Measurements from ENCODE around the gene LGALSL.

DNA sequence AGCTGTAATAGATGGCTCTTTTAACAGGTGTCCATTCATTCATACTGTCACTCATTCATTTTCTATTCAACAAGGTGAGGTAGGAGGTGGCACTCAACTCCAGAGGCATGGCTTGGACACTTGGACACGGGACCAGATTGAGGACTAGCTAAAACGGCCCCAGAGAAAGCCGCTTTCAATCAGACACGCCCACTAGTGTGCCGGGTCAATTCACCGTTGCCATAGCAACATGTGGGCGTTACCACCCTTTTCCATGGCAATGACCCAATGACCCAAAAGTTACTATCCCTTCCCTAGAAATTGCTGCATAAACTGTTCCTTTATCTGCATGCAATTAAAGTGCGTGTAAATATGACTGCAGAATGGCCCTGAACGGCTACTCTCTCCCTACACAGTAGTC, 49.2 kb upstream of the LGALSL start:
- TF ChIP-seq EZH2 (optimal IDR thresholded peaks at IDR 0.05; ENCODE audit: low read depth, low read length), result no peak
- TF ChIP-seq, protein P1, sequence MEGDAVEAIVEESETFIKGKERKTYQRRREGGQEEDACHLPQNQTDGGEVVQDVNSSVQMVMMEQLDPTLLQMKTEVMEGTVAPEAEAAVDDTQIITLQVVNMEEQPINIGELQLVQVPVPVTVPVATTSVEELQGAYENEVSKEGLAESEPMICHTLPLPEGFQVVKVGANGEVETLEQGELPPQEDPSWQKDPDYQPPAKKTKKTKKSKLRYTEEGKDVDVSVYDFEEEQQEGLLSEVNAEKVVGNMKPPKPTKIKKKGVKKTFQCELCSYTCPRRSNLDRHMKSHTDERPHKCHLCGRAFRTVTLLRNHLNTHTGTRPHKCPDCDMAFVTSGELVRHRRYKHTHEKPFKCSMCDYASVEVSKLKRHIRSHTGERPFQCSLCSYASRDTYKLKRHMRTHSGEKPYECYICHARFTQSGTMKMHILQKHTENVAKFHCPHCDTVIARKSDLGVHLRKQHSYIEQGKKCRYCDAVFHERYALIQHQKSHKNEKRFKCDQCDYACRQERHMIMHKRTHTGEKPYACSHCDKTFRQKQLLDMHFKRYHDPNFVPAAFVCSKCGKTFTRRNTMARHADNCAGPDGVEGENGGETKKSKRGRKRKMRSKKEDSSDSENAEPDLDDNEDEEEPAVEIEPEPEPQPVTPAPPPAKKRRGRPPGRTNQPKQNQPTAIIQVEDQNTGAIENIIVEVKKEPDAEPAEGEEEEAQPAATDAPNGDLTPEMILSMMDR (IDR thresholded peaks at IDR 0.05; ENCODE audit: low read length), result no peak
